Adipocyte (in vitro differentiated cells): ENCODE measurements around the gene PGS1.
A peak's percentile ranks its signal among the peaks of the same experiment; 100 is the strongest.

ENCODE experiments used
- DNase-seq: peaks from one replicate; pipeline ENCODE4 v3.0.0-alpha.2; 2015; ENCODE audit warnings: low read depth
- H3K27me3 ChIP-seq: replicated peaks from 2 replicates; pipeline ENCODE4 v1.7.0; 2013; ENCODE audit warnings: mild to moderate bottlenecking, low read length, moderate library complexity; ENCODE audit not compliant: control insufficient read depth, insufficient read depth
- H3K36me3 ChIP-seq: 2 replicates; pipeline ENCODE4 v1.7.0; 2013; ENCODE audit warnings: low read length, mild to moderate bottlenecking, moderate library complexity; ENCODE audit not compliant: control insufficient read depth, insufficient read depth, severe bottlenecking
- H3K4me1 ChIP-seq: 2 replicates; pipeline ENCODE4 v1.7.0; 2013; ENCODE audit warnings: mild to moderate bottlenecking, low read length, moderate library complexity; ENCODE audit not compliant: control insufficient read depth, insufficient read depth
- H3K4me3 ChIP-seq: 2 replicates; pipeline ENCODE4 v1.7.0; 2013; ENCODE audit warnings: mild to moderate bottlenecking, low read length, moderate library complexity
- H3K9ac ChIP-seq: 2 replicates; pipeline ENCODE4 v1.7.0; 2013; ENCODE audit warnings: mild to moderate bottlenecking, low read length, moderate library complexity
- H3K9me3 ChIP-seq: 2 replicates; pipeline ENCODE4 v1.7.0; 2013; ENCODE audit warnings: mild to moderate bottlenecking, low read length, moderate library complexity; ENCODE audit not compliant: control insufficient read depth

The PGS1 gene

DNA sequence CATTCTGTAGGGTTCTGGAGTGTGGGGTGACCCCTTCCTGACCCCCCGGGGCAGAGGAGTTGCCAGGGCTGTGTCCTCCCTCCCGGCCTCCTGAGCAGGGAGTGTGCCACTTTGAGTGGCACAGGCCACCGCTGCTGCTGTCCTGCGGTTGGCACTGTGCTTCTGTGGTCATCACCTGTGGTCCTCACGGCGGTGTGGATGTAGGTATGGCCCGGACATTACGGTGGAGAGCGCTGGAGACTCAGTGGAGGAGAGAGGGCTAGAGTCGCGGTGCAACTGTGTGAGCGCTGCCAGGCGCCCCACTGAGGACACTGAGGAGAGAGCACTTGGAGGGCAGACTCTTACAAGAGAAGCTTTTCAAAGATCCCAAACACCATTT, 39.1 kb downstream of the PGS1 start:
- Histone ChIP-seq H3K4me1 (peaks cover 57% of the 10 kb centered on the region), H3K36me3 (peaks cover 32% of the 10 kb centered on the region), H3K9ac (no peak overlapping the region), H3K4me3 (no peak overlapping the region), H3K27me3 (no peaks in the 10 kb centered on the region), H3K9me3 (no peaks in the 10 kb centered on the region)
- DNase-seq, result no peak

DNA sequence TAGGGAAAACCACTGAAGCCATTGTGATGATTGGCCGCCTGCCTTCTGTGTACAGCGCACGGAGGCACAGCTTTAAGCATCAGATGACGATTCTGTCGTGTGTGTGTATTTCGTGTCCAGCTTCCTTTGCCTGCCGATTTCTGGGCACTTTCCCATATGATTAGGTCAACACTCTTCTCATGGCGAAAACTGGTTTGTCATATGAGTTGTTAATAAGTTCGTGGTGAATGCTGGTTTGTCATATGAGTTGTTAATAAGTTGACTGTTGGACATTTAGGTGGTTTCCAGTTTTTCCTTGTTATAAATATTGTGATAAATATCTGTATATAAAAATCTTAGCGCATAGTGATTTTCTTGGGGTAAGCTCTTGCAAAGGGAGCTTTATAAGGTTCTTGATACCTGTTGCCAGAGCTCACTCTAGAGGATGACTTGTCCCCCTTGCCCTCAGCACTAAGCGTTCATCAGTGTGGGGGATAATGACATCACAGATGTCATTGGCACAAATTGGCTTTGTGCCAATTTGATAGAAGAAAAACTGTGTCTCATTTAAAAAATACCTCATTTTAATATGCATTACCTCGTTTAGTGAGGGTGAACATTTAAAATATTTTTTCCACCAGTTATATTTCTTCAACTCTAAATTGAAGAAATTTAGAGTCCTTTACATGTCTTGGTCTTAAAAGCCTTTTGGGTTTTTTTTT, 40.0 kb downstream of the PGS1 start:
- Histone ChIP-seq H3K36me3 (peaks cover 33% of the 10 kb centered on the region), H3K4me1 (peaks cover 47% of the 10 kb centered on the region), H3K9ac (no peak overlapping the region), H3K27me3 (no peaks in the 10 kb centered on the region), H3K4me3 (no peak overlapping the region), H3K9me3 (no peaks in the 10 kb centered on the region)
- DNase-seq, result no peak

DNA sequence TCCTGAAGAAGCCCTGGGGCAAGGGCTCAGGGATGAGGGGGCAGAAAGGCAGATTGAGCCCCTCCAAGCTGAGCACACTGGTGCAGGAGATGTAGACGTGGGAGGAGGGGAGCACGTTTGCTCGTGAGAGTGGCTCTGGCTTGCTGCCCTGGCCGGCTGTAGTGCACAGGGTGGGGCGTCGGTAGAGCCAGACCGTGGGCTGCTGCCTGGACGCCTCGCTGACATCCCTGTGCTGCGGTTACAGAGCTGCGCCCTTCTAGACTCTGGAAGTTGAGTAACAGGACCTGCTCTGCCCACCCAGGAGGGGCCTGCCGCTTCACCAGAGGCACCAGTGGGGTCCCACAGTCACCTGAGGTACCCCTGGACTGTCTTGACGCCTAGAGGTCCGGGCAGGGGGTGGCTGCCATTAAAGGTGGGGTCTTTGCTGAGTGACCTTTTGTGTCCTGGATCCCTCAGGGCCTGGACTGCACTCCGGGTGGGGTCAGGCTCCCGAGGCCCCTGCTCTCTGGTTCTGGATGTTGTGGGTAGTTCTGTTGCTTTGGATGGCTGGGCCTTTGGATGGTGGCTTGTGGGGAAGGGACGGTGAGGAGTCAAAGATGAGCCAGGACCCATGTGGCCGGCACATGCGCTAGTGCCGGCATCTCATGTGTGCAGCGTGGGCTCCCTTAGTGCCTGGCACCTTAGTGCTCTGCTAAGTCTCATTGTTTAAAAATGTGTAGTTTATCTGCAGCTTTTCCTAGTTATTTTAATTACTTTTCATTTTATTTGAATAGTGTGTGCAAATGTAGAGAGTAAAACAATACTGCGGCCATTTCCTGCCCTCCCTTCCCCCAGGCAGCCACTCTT, 41.7 kb downstream of the PGS1 start:
- Histone ChIP-seq H3K36me3 (peaks cover 45% of the 10 kb centered on the region), H3K27me3 (no peaks in the 10 kb centered on the region), H3K9me3 (no peaks in the 10 kb centered on the region)

DNA sequence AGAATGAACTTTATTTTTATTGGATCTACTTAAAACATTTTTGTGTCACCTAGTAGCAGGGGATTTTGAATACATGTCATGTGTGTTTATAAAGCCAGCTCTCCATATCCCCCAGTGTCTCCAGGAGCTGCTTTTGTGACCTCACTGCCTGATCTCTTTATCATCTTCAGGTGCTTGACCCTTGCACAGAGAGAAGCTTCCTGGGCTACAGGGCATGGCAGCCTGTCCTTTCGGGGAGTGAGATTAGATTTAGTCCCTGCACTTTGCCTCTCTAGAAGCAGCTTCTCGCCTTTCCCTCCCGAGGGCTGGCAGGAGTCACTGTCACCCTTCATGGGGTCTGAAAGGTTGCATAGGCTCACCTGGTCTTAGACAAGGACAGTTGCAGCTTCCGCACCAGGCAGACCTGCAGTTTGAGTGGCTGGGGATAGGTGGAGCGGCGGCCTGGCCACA, 42.7 kb downstream of the PGS1 start:
- H3K9ac ChIP-seq, result no peak overlapping the region
- no peak overlapping the region for H3K4me3 ChIP-seq
- H3K9me3 ChIP-seq, result no peaks in the 10 kb centered on the region
- peaks cover 45% of the 10 kb centered on the region for H3K36me3 ChIP-seq
- no peak for DNase-seq
- H3K4me1 ChIP-seq, result peaks cover 34% of the 10 kb centered on the region
- no peaks in the 10 kb centered on the region for H3K27me3 ChIP-seq

More for the DNA sequence above, 41.7 kb downstream of the PGS1 start:
- no peak for DNase-seq
- peaks cover 40% of the 10 kb centered on the region for H3K4me1 ChIP-seq
- H3K9ac ChIP-seq, result peak overlapping the region; percentile 39
- H3K4me3 ChIP-seq, result no peak overlapping the region

DNA sequence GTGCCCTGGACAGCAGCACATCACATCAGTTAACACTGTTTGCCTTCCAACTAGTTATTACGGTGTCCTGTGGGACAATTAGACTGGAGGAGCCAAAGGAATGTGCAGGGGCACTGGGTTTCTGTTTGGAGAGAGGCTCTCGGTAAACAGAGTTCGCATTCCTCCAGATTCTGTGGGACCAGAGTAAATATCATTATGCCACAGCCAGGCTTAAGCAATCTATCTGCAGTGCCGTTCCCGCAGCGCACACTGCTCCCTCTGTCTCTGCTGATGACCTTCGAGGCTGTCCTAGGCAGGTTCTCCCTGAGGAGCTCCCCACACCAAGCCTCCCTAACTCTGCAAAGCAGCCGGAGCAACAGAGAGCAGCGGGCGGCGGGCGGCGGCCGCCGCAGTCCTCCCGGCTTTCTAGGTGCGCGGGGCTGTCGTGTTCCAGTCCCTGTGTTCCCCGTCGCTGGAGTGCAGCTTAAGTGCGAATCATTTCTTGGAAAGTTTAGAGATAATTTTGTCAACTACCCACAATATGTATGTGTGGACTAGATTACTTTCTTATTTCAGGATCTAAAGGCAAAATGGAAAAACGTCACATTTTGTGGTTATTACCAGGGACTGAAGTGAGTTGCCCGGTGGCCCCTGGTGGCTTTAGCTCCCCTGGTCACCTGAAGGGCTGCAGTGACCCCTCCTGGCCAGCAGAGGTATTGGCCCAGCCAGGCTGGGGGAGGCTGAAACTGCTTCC, 43.3 kb downstream of the PGS1 start:
- H3K4me3 ChIP-seq, result no peak overlapping the region
- no peaks in the 10 kb centered on the region for H3K9me3 ChIP-seq
- no peaks in the 10 kb centered on the region for H3K27me3 ChIP-seq
- peaks cover 29% of the 10 kb centered on the region for H3K4me1 ChIP-seq
- H3K9ac ChIP-seq, result peak overlapping the region; percentile 13
- peaks cover 51% of the 10 kb centered on the region for H3K36me3 ChIP-seq
- peak; percentile 85 for DNase-seq

DNA sequence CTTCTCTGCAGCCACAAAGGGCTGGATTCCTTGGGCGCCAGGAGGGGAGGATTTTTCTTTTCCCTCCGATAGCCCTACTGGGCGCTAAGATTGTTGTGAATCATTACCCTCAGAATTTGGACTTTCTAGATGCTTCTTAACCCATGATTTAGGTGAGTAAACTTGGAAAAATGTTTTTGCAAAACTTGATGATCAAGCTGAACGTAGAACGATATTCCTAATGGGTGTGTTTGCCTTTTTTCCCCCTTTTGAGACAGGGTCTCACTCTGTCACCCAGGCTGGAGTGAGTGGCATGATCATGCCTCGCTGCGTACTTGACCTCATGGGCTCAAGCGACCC, 43.8 kb downstream of the PGS1 start:
- peaks cover 56% of the 10 kb centered on the region for H3K36me3 ChIP-seq
- peaks cover 23% of the 10 kb centered on the region for H3K4me1 ChIP-seq
- no peak overlapping the region for H3K4me3 ChIP-seq
- H3K9me3 ChIP-seq, result no peaks in the 10 kb centered on the region
- H3K27me3 ChIP-seq, result no peaks in the 10 kb centered on the region
- DNase-seq, result no peak
- no peak overlapping the region for H3K9ac ChIP-seq

DNA sequence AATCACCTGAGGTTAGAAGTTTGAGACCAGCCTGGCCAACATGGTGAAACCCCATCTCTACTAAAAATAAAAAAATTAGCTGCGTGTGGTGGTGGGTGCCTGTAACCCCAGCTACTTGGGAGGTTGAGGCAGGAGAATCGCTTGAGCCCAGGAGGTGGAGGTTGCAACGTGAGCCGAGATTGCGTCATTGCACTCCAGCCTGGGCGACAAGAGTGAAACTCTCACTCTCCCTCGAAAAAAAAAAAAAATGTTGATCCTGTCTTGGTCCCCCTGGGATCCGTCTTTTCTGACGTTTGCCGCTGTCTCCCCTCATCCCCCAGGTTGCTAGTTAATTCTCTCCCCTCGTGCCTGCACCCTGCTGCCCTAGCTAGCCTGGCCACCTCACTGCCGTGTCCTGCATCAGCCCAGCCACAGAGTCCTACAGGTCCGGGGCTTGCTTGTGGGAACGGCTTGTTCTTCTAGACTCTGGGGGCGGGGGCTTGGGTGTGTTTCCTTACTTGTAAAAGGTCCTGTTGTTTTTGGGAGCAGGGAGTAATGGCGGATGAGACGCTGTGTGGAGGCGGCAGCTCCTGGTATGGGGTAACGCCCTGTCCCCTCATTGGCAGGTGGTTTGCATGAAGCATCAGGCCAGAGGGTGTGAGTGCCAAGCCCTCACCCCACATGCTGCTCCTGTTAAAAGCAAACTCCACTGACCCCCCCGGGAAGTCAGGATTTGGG, 44.6 kb downstream of the PGS1 start:
- no peak for DNase-seq
- Histone ChIP-seq H3K4me3 (no peak overlapping the region), H3K9ac (no peak overlapping the region), H3K36me3 (peaks cover 58% of the 10 kb centered on the region), H3K4me1 (peaks cover 19% of the 10 kb centered on the region), H3K9me3 (no peaks in the 10 kb centered on the region), H3K27me3 (no peaks in the 10 kb centered on the region)

DNA sequence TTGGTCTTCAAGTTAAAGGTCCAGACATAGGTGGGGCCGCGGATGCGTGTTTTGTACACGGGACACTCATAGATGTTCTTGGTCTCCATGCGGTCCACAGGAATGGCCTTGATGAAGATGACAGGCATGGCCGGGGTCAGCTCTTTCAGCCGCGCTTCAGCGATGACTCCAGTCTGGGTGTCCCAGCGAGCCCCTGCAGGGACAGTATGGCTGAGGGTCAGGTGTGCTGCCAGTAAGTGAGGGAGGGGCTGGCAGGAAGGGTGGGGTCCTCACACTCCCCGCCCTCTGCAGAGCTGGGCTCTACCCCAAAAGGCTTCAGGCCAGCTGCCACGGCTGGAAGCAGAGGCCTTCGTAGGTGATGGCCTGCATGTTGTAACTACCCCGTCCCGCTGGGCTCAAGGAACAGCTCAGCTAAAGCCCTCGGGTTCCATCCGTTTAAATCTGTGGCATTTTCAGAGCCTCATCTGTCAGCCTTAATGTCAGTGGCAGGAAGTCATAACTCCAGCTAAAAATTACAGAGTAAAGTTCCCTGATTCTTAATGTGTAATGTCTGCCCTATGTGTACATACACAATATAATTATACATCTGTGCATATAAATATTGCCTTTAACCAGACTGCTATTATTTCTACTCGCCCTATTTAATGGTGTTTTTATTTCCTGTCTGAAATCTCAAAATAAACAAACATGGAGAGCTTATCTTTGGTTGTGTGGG, 45.7 kb downstream of the PGS1 start:
- no peak overlapping the region for H3K9ac ChIP-seq
- no peaks in the 10 kb centered on the region for H3K9me3 ChIP-seq
- no peak for DNase-seq
- H3K4me1 ChIP-seq, result peaks cover 23% of the 10 kb centered on the region
- H3K27me3 ChIP-seq, result no peaks in the 10 kb centered on the region
- H3K4me3 ChIP-seq, result no peak overlapping the region
- H3K36me3 ChIP-seq, result peaks cover 59% of the 10 kb centered on the region

DNA sequence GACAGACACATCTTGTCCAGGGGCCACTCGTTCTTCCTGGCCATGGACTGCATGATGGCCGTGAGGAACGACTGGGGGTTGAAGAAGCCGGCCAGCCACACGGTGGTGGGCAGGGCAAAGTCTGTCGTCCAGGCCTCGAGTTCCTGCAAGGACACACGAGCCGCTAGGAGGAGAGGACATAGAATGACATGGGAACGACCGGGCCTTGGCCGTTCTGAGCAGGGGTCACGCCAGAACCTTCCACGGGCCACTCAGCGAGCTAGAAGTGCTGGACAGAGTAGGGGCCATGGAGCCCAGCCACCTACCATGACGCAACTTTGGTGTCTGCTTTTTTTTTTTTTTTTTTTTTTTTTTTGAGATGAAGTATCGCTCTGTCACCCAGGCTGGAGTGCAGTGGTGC, 47.0 kb downstream of the PGS1 start:
- Histone ChIP-seq H3K36me3 (peaks cover 56% of the 10 kb centered on the region), H3K4me3 (no peak overlapping the region), H3K9ac (no peak overlapping the region), H3K4me1 (peaks cover 17% of the 10 kb centered on the region), H3K27me3 (no peaks in the 10 kb centered on the region), H3K9me3 (no peaks in the 10 kb centered on the region)
- no peak for DNase-seq

DNA sequence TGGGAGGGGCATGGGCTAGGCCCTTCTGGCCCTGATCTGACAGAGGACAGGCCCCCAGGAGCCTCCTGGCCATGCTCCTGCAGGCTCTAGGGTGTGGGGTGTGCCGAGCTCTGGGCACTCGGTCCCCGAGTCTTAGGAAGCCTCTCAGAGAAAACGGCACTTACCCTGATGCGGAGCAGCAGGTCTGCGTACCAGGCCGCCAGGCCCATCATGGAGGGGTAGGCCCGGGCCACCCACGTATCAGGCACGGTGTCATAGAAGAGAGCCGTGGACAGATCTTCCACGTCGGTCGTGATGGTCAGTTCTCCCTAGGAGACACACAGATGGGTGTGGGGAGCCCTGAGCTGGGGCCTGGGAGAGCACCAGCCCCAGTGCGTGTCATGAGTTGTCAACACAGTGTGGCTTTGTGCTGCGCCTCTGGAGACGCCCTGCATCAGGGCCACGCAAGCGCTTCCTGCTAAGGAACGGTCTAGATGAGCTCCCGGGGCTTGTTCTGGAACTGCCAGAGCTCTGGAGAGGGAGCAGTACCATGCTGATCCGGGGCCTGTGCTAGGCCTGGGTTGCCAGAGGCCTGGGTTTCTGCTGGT, 47.9 kb downstream of the PGS1 start:
- no peak overlapping the region for H3K9ac ChIP-seq
- H3K4me1 ChIP-seq, result peaks cover 13% of the 10 kb centered on the region
- H3K36me3 ChIP-seq, result peaks cover 51% of the 10 kb centered on the region
- no peaks in the 10 kb centered on the region for H3K9me3 ChIP-seq
- no peak for DNase-seq
- no peaks in the 10 kb centered on the region for H3K27me3 ChIP-seq
- H3K4me3 ChIP-seq, result no peak overlapping the region
